Tibial nerve (tissue), 4 donors: ENCODE data around the gene ATP6V1G3. TPM values are rescaled to one million over a fixed set of nuclear protein-coding genes. Genes with fewer than 3 reads are reported as not detected.

Experiments
- total RNA-seq, 4 donors: library from RNA; depleted of rRNA; stranded (reverse); fragments of >200 nt; gene quantifications; one replicate each; pipeline ENCODE4 v1.1.0, GENCODE V29; 2016

The ATP6V1G3 gene
- total RNA-seq, 4 donors from 2014 or later, result not detected

Other genes starting within 250 kb of the ATP6V1G3 start
- 10 to 100 TPM; 10.3 to 16.5 (median 13.6) TPM for gene PTPRC, start 98.4 kb upstream of the ATP6V1G3 start, total RNA-seq